HG03460 (cell line): ENCODE results near the gene SLC9A3.

Source experiments
- ATAC-seq: cut with Tn5 transposase; IDR thresholded peaks from one replicate; pipeline ENCODE4 v1.9.1; 2021; ENCODE audit not compliant: unreplicated experiment

Gene SLC9A3

DNA sequence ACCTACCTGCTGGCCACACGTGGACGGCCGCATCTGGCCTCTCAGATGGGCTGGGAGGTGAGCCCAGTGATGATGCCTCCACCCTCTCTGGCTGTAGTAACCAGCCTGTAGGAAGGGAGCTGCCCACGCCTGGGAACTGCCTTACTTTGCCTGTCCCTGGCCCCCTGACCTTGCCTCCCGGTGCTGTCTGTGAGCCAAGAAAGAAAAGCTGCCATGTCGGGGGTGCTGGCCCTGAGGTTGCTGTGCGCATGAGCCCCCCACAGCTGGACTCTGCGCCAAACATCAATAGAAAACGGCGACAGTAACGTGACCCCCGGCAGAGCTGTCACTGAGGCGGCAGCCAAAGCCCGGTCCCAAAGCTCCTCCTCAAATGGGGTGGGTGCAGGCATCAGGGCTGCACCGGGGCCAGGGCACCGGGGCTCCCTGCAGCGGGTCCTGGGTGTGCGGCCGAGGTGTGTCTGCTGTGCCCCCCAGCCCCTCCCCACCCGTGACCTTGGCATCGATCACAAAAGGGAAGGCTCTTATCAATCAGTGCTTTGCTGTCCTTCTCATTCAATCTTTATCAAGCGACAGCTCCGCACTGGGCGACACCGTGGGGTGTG lies 15.3 kb upstream of the SLC9A3 start:
- ATAC-seq = no peak

DNA sequence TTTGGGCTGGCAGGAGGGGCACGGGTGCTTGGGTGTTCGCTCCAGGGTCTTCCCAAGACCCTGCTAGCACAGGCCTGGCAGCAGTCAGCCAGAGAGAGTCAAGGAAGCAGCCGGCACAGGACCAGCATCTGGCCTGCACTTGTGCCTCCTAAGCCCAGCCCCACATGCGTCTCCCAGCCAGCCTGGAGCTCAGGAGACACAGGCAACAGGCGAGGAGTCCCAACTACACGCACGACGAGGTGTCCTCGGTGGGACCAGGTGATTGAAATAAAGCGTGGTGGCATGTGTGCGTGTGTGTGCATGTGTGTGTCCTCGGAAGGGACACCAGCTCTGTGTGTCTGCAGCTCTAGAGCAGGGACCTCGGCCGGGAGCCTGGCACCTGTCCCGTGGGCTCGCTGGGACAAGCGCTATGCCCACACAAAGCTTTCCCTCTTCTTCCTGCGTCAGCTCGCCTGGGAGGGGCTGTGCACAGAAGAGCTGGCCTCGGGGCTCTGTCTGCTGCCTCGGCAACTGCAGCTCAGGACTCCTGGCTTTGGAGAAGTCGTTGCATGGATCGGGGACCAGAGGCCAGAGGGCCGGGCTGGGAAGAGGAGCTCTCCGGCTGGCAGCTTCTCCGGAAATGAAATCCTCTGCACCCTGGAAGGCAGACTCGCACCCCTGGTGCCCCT lies 14.7 kb upstream of the SLC9A3 start:
- no peak for ATAC-seq

DNA sequence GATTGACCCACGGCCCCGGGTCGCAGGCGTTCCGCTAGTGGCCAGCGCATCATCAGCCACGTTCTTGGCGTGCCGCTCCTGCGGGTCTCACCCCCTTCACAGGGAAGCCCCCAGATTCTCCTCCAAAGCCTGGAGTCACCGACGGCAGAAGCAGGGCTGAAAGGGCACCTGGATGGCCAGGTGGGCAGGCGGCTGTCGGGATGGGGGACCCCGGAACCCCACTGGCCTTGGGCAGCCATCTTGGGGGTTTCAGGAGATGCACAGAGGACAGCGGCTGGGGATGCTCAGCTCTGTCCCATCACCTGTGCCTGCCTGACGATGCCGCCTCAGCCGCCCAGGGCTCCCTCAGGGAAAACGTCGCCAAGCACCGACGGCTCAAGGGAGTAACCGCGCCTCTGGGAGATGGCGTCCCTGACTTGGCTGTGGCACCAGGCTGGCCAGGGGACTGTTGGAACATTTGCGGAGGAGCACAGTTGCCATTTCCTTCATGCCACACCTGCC lies 14.1 kb upstream of the SLC9A3 start:
- no peak for ATAC-seq

DNA sequence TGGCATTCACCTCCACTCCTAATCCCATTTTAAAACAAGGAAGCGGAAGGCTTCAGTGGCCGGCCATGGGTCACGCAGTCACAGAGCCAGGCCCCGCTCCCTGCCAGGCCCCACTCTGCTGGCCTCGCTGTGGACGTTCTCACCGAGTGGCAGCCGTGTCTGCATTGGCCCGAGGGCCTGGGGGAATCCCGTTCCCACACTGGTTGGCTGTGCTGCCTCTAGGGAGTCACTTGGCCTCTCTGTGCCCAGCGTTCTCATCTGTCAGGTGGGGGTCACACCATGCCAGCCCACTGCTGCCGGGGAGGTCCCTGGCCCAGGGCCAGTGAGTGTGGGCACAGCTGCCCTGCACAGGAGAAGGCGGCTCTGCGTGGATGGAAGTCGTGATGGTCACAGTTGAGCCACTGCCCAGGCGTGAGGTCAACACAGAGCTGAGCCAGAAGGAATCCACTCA lies 13.4 kb upstream of the SLC9A3 start:
- no peak for ATAC-seq

DNA sequence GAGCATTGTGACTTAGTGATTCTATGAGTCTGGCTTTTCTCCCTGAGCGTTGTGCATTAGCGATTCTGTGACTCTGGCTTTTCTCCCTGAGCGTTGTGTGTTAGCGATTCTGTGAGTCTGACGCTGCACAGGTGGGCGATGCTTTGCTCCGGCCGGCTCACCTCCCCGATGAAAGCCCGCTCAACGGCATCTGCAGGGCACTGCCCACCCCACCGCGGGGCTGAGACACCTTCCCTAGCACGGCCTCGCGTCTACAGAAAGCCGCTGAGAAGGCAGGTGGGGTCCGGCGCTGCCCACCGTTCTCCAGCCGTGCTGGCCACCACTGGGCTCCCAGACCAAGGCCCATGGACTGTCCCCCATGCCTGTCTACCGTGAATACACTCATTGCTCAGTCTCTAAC lies 12.8 kb upstream of the SLC9A3 start:
- no peak for ATAC-seq

DNA sequence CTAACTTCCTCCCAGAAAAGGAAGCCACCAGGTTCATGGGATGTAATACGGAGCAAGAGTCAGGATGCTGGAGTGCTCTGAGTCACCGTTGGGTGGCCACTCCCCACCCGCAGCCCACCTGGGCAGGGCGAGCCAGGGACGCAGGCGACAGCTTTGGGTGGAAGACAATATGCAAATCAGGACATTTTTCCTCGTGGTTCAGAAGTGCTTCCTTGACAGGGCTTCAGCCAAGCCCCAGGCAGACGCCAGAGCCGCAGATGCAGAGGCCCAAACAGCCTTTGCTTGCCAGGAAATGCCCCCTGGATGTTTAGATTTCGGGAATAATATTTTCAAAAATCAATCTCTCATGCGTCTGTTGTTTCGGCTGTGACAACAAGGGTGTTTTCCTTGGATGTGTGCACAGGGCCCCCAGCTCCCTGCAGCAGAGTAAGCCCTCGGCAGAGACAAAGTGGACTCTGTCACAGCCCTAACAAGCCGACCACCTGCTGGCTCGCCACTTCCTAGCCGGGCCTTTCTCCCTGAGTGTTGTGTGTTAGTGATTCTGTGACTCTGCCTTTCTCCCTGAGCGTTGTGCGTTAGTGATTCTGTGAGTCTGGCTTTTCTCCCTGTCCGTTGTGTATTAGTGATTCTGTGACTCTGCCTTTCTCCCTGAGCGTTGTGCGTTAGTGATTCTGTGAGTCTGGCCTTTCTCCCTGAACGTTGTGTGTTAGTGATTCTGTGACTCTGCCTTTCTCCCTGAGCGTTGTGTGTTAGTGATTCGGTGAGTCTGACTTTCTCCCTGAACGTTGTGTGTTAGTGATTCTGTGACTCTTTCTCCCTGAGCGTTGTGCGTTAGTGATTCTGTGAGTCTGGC lies 11.8 kb upstream of the SLC9A3 start:
- ATAC-seq = no peak

DNA sequence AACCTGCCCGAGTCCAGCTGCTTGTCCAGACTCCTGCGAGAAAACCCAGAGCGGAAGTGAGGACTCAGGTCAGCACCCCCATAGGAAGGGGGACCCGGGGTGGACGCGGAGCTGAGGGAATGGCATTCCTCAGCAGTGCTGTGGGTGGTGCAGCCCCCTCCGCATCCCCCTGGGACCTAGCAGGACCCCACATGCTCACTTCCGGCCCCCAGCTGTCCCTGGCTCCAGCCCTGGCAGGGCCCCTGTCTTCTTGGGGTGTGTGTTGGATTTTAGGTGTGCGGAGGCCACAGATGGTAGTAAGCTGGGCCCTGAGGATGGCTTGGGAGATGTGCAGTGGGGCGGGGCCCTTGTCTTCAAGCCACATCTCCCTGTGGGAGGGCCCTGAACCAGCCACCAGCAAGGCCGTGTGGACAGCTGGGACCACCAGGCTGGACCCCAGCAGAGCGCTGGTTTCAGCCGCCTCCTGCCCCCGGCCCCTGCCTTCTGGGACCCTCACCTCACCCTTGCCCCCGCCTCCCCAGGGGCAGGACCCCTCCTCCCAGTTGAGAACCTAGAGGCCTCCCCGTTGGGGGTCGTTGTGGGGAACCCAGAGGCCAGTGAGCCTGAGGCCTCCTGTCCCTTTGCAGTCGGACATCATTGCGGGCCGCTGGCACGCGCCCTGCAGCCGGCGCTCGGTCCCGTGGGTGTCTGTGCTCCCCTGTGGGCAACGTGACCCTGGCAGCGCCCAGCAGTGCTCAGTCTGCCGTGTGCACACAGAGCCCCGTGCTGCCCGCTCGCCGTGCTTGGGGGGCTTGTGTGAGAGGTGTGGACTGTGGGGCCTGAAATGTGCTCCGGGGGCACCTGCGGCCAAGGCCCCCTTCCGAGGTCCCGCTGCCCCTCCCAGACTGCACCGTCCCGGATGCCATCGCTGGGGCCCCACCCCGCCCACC lies 10.8 kb upstream of the SLC9A3 start:
- ATAC-seq = no peak

DNA sequence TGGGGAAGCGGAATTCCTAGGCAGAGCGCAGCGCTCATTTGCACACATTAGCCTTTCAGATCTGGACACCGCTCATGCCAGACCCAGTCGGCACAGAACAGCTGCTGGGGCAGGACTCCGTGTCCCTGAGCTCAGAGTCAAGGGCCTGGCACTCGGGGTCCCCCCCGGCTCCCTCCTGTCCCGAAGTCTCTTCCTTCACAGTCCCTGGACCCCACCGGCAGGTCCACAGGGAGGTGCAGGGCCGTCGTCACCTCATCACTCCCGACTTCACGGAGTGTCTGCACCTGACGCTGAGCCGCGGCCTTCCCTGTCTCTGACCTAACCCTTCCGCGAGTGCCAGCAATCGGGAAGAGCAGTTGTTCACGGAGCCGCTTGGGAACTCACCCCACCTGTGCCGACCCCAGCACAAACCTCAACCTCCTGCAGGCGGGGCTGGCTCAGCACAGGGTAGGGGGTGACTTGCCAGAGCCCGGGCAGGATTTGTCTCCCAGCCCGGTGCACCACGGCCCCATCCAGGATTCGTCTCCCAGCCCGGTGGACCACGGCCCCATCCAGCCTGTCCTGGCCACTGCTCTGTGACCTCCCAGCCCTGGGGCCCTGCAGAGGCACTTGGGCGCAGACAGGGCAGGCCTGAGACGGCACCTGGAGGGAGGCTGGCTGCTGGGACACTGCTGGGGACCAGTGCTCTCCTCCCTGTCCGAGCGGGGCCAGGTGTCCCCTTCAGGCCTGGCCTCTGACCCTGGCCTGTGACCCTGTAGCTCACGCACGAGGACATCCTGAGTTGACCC lies 9.9 kb upstream of the SLC9A3 start:
- no peak for ATAC-seq

DNA sequence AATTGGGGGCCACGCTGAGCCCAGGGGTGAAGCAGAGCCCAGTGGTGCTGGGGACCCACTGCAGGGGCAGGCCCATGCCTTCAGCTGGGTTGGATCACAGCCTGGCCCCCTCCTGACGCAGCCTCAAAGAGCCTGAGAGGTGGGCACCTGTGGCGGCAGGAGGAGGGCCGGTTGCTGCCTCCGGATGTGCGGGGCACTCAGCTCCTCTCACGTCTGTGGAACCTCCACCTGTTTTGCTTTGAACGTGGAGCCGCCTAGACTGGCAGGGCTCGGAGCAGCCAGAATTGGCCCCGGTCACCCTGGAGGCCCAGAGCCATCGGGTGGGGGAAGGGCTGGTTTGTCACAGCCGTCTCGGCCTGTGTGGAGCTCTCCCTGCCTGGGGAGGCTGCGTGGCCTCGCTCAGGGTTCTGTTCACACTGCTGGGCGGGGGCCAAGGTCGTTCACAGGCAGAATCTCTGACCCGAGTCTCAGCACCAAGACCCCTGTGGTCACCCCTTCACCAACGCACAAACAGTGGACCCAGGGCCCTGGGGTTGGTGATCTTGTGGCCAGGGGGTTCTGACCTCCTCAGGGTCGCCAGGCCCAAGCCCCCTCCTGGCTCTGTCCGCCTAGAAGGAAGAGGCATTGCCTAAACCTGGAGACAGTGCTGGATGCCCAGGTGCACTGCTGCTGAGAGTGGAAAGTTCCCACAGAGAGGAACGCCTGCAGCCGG lies 9.2 kb upstream of the SLC9A3 start:
- ATAC-seq = no peak

DNA sequence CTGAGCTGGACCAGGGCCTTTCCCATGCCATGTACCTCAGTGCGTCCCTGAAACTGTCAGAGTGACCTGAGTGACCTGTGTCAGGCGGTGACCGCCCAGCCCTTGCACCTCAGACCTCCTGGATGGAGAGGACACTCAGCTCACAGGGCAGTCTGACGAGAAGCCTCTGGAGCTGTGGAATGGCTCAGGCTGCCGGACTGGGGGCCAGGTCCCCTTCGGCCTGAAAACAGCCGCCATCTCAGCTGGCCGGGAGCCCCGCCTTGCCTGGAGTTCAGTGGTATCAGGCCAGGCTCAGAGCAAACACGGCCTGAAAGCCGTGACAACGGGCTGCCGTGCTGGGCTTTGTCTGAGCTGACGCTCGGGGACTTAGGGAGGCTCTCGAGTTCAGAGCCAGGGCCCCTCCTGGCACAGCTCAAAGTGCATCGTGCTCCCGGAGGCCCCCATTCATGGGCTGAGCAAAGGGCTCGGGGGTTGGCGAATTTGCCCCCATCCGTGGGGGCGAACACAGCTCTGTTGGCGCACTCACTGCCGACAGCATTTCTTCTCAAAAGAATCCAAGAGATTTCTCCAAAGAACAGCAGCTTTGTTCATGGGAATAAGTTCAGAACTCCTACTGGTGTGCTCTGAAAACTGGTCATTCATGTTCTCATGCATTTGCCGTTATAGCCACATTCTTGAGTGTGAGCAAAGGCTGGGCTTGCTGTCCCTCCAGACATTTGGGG lies 8.4 kb upstream of the SLC9A3 start:
- no peak for ATAC-seq

DNA sequence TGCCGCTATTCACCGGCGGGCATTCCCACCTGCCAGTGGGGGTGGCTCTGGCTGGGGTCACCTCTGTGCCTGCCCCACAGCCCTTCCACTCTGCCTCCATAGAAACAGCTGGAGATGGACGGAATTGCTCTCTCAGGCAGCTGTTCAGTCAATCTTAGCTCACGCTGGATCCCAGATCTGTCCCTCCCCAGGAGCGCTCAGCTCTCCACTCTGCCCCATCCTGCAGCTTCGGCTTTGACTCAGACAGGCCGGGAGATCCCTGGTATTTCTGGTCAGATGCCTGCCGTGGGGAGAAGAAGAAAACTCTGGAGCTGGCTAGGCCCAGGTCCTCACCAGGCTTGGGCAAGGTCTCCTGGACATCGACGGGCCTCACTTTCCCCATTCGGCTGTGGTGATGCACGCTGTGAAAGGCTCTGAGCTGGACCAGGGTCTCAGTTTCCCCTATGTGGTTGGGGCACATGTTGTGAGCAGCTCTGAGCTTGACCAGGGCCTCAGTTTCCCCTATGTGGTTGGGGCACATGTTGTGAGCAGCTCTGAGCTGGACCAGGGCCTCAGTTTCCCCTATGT lies 7.6 kb upstream of the SLC9A3 start:
- ATAC-seq = no peak

DNA sequence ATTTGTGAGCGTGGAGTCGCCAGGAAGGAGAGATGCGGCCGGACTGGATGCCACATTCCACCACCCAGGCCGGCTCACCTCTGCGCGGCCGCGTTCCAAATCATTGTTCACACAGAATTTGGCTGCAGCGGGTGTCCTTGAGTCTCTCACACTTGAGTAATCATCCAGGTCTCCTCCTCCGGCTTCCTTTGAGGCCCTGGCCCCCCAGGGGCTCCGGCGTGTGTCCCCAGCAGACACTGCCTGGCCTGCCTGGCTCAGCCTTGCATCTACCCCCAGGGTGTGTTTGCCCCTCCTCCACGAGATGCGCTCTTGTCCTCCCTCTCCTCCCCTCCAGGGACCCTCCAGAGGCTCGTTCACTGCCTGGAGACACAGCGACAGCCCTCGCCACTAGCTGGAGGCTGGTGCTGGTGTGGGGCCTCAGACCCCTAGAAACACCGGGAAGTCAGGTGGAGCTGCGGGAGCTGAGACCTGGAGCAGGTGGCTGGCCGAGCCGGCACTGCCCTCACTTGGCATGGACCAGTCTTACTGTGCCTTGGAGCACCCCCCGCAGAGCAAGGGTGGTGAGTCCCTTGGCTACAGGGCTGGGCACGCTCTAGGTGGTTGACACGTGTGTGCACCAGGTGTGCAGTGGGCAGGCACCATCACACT lies 7.0 kb upstream of the SLC9A3 start:
- ATAC-seq = no peak

DNA sequence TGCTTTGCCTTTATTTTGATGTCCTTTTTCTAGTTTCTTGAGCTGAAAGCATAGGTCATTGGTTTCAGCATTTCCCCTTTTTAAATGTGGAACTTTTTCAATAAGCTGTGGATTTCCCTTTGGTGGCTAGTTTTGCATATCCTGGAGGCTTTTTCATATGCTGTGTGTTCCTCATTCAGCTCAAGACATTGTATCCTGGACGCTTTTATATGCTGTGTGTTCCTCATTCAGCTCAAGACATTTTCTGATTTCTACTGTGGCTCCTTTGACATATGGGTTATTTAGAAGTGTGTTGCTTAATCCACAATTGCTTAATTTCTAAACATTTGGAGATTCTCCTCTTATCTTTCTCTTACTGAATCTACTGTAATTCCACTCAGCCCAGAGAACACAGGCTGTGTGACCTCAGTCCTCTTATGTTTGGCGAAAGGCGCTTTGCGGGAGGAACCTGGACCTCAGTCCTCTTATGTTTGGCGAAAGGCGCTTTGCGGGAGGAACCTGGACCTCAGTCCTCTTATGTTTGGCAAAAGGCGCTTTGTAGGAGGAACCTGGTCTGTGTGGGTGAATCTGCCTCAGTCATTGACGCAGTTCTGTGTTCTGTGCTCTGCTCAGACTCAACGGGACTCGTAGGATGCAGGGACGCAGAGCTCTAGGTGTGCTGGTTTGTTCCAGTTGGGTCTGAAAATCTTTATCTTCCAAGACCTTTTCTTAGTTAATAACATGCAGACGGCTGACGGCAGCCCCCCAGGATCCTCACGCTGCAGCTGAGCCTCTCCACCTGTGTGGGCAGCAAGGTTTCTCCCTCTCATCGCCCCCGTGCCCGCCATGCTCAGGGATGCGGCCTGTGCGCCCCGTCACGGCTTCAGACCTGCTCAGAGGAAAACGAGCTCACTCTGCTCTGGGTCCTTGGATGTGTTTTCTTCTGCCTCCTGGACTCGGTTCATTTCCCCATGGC lies 6.0 kb upstream of the SLC9A3 start:
- no peak for ATAC-seq

DNA sequence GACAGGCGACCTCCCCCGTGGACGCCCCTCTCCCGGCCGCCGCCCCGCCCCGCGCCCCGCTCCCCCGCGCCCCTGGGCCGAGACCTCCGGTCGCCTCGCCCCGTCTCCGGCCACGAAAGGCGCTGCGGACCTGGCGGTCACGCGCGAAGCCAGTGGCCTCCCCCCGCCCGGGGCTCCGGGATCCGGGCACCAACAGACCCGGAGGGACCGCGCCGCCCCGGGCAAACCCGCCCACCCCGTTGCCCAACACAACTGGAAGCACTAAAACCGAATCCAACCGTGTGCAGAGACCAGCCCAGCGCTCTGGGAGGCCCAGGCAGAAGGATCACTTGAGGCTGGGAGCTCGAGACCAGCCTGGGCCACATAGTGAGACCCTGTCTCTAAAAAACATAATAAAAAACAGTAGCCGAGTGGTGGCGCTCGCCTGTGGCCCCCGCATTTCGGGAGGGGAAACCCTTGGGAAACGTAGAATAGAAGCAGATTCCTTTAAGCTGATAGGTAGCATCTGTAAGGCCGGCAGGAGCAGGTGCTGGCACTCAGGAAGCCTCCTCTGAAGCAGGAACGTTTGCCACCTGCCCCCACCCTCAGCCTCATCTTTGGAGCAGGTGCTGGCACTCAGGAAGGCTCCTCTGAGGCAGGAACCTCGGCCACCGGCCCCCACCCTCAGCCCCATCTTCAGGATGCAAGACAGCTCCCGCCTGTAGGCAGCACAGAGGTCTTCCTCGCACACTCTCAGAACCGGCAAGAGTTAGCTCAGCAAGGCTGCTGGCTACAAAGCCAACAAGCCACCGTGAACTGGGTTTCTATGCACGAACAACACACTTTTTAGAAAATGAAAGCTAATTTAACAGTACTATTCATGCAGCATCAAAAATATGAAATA lies 4.6 kb upstream of the SLC9A3 start:
- no peak for ATAC-seq

DNA sequence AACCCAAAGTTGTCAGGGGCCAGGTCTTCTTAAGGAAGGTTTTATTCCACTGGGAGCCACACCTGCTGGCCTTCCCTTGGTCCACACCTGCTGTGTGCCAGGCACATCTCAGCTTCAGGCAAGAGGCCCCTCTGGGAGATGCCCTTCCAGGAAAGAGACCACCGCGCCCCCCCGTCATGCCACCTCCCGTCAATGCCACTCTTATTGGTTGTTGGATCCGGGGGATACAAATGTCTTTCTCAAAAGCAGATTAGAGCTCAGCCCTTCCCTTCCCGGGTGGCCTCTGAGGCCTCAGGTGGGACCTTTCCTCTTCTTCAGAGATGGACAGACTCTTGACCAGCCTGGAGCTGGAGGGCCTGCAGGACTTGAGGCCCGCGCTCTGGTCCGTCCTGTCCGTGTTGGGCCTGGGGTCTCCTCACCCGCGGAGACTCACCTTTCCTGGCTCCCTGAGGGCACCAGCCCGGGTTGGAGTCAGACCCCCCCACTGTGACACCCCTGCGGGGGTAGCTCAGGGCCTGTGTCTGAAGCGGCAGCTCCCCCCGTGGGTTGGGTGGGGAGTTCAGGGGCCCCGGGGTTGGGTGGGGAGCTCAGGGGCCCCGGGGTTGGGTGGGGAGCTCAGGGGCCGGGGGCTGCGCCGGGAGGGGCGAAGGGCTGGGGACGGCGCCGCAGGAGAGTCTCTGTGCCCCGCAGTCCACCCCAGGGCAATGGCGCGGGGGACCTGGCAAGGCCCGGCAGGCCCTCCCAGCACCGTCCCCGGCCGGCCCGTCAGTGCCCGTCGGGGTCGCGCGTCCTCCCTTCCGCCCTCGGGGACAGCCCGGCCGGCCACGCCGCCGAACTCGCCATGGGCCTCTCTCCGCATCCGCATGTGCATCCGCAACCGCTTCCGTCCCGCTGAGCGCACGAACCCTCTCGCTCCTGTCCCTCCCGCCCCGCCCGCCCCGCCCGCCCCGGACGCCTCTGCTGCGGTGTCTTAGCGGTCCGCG lies 3.7 kb upstream of the SLC9A3 start:
- ATAC-seq = no peak
